Measurements from ENCODE around the gene CHRNB2.

CHRNB2 gene

DNA sequence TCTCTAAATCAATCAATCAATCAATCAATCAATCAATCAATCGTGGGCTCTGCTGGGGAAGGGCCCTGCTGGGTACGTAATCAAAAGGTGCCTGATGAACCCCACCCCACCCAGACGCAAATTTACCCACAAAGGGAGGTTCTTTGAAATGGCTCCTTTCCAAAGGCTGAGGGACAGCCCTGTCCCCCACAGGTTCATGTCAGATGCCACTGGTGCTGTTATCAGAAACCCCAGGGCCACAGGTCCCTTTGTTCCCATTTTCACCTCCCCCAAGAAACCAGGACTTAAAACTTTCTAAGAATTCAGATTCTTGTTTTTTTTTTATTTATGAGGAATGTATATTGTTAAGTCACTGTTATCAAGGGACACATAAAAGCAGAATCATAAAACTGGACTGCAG lies 14.2 kb downstream of the CHRNB2 start:
- DNase-seq, result no peak

DNA sequence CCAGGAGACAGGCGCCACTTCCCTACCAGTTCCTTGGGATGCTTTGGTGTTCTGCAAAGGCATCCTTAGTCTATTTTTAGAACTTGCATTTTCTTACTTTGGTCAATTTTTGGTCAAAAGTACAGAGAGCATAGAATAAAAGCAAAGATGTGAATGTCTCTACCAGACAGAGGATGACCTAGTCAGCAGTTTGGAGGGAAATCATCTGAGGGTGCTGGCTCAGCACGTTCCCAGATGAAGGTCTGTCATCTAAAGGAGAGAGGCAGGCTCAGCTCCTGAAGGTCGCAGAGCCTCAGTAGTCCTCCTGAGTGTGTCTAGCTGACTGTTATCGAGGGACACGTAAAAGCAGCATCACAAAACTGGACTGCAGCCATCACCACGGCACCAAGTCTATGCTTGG lies 15.3 kb downstream of the CHRNB2 start:
- no peak for DNase-seq

DNA sequence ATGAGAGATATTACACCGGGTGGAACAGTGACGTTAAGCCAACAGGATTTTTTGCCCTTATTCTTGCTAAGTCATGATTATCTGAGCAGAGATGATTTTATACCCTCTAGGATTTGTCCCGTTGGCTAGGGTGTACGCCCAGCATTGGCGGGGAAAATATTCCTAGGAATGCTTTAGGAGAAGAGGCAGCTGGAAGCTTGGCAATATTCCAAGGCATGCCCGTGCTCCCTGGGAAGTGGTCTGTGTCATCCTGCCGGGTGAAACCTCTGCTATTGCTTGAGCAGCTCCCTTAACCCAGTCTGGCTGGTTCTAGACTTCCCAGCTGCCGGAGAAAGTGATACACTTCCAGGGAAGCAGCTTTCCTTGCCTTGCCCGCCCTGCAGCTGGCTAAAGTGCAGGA lies 16.2 kb downstream of the CHRNB2 start:
- no peak for DNase-seq

DNA sequence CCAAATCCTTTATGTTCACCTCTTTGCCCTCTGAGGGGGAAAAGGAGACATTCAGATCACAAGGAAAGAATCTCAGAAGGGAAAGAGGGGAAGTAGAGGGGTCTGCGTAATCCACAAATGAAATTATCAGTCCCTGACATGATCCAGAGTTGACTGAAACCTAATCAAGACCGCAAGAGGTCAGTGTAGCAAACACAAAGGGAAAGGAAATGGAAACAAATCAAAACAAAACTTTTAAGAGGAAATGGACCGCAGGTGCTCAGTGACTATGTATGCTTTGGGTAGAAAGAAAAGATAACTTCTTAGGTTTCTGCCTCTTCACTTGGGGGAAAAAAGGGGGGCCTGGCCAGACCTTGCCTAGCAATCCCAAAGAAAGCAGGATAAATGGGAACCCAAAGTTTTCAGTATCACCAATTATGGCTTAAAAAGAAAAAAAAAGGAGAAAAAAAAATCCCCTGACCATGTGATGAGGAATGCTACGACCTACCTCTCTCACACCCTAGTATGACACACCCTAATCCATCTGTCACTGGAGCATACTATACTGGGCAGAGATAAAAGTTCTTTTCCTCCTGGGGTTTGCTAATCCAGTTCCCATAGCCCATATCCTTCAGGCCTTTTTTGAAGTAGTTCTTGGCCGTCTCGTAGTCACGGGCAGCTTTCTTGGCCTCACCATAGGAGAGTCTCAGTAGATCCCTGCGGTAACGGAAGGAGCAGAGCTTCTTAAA lies 16.9 kb downstream of the CHRNB2 start:
- DNase-seq, result no peak

DNA sequence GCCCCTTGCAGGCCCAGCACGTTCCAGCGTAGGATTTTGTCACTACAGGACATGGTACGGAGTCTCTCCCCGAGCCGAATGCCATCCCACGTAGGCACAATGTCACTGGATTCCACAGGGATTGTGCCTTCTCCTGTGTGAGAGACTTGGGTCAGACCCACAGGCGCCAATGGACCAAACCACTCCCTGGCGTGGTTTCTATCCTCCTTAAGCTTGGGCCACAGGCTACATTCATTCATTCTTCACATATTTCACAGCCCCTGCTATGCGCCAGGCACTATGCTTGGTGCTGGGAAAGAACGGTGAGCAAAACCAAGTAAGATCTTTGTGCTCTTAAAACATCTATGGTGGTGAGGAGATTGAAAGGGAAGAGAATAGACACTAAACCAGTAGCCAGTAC lies 18.7 kb downstream of the CHRNB2 start:
- DNase-seq, result no peak

DNA sequence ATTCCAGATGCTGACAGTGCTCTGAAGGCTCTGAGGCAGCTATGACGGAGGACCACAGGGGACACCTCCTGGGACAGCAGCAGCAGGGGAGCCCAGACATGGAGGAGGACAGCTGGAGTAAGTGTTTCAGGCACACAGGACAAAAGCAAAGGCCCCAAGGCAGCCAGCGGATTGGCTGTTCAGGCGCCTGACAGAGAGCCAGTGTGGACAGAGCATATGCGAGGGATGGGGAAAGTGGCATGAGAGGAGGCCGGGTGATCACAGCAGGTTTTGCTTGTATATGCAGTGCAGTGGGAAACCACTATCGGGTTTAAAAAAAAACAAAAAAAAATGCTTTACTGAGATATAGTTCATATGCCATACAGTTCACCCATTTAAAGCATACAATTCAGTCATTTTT lies 19.1 kb downstream of the CHRNB2 start:
- no peak for DNase-seq

DNA sequence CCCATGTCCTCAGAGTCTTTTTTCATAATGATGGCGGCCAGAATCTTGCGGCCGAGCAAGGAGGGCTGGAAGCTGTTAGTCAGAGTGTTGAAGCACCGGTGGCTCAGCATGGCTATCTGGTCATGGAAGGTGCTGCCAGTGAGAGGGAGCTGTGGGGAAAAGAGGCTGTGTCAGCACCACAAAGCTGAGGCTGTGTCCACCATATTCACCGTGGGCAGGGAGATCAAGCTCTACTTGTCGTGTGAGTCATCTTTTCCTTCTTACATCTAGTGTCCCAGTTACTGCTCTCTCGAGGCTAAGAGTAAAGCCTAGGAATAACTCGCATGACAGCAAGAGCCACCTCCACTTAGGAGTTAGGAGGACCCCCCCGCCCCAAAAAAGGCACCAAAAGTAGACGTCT lies 22.2 kb downstream of the CHRNB2 start:
- DNase-seq, result no peak

DNA sequence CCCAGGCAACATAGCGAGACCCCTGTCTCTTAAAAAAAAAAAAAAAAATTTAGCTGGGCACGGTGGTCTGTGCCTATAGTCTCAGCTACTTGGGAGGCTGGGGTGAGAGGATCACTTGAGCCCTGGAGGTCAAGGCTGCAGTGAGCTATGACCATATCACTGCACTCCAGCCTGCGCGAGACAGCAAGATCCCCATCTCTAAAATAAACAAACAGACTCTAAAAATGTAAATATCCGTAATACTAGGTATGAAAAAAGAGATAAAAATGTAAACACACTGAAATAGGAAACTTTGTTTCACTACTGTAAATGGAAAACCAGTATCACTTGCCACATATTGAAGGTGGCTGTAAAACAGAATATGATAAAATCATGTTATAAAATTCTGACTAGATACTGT lies 23.2 kb downstream of the CHRNB2 start:
- DNase-seq, result no peak

DNA sequence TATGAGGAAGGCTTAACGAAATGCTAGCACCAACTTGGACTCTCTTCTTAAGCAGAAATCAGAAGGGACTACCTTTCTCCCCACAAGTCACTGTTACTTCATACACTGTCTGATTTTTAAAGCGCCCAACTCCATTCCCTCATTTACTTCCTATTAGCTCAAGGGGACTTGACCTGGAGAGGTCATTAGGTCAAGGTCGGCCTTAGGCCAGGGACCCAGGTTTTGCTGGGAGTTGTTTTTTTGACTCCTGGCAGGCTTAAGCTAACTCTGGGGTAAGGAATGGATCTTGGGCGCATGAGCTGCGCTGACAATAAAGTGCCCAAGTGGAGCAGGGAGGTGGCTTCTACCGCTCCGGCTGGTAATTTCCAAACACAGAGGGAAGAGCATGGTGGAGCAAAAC lies 23.6 kb downstream of the CHRNB2 start:
- DNase-seq, result no peak

DNA sequence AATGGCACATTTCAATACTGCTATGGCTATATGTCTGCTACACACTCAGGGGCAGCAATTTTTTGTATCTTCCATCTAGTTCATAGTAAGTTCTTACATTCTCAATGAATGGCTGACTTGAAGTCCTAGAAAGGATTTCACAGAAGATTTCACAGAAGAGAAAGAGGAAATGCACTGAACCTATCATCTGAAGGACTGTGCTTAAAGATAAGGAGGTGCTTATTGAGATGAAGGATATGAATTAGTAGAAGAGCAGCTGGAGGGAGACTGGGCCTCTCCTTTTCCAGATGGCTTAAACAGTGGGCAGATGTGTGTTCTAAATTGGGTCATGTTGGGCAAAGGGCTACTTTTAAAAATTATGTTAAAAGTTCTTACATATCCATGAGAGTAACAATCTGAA lies 25.8 kb downstream of the CHRNB2 start:
- DNase-seq, result no peak

DNA sequence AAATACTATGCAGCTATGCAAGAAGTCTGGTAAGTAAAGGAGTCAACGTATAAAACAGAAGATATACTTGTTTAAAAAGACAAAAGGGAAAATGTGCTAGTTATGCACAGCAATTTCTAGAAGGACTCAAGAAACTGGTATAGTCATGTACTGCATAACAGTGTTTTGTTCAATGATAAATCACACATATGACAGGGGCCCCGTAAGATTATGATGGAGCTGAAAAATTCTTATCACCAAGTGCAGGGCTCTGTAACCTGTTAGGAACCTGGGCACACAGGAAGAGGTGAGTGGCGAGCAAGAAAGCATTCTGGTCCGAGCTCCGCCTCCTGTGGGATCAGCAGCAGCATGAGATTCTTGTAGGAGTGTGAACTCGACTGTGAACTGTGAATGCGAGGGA lies 27.2 kb downstream of the CHRNB2 start:
- DNase-seq, result no peak

DNA sequence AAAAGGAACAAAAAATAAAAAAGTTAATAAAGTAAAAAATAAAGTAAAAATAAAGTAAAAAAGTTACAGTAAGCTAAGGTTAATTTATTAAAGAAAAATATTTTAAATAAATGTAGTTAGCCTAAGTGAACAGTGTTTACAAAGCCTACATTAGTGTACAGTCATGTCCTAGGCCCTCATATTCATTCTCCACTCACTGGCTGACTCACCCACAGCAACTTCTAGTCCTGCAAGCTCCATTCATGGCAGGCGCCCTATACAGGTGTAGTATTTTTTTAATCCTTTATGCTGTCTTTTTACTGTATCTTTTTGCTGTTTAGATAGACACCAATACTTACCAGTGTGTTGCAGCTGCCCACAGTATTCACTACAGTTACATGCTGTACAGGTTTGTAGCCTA lies 28.0 kb downstream of the CHRNB2 start:
- DNase-seq, result no peak

DNA sequence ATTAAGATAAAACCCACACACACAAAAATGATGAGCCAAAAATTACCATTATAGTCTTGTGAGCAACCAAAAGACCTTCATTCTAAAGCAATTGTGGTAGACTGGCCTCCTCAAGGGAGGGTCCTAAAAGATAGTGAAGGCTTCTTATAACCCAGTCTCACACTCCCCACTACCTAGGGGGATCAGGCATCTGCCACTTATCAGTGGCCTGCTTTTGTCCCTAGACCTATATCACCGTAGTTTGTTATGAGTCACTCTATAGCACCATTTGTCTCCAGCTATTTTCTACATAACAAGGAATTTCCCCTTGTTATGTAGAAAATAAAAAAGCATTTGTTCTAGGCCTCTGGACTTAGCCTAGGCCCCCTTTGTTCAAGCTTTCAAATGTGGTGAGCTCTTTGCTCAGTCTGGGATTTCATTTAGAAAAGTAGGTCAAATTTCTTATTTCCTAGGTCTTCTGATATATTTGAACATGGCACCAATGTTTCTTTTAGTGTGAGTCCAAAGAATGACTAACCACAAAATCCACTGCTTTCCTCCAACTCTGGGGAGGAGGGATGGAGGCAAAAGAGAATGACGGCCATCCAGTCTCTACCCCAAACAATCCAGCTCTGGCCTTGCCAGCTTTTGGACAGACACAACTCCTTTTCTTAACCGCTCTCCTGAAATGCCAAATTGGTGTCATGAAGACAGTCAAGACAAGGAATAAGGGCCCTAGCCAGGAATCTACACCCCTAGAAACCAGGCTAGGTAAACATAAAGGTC lies 31.5 kb downstream of the CHRNB2 start:
- no peak for DNase-seq

DNA sequence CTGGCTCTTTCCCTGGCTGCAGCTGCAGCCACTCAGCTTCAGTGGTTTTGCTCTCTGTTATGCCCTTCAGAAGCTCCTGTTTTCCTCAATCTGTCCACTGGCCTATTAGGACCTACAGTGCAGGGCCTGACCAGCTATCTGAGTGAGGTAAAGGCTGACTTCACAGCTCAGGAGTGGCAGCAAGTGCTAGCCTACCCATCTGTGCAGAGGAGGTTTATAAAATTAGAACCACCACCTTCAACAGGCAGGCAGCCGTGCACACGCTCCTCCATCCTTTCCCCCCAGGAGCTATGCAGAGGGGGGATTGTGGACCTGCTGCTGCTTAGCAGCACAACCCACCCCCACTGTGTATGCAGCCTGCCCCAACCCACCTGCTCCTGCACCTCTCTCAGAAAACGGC lies 32.1 kb downstream of the CHRNB2 start:
- DNase-seq, result no peak

DNA sequence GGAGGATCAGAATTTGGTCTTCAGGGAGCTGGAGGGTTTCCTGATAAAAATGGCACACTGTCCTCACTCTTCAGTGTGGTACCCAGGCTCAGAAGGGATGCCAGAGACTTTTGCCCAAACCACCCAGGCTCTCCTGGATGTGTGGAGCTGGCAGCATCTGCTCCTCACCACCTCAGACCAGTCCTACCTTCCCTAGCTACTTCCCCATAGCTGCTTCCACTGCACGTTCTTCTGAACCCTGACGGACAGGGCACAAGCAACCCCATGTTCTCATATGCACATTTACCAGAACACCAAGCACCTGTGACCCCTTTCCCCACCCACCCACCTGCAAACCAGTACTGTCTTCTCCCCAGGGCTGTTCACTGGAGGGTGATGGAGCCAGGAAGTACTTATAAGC lies 35.7 kb downstream of the CHRNB2 start:
- no peak for DNase-seq

DNA sequence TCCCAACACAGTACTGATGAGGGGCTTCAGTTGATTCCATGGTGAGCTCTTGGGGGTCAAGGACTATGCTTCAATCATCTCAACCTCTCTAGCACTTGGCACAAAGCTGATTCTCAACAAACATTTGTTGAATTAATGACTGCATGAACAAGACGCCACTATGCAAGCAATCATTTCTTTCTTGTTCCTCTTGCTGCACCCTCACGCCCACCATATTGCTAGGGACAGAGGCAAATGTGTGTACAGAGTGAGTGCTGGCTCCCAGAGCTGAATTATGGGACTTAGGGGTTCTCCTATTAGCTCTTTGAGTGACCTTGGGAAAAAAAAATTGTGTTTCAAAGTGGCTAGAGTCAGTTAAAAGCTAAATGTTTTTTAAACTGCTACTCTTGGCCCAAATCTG lies 38.0 kb downstream of the CHRNB2 start:
- no peak for DNase-seq

DNA sequence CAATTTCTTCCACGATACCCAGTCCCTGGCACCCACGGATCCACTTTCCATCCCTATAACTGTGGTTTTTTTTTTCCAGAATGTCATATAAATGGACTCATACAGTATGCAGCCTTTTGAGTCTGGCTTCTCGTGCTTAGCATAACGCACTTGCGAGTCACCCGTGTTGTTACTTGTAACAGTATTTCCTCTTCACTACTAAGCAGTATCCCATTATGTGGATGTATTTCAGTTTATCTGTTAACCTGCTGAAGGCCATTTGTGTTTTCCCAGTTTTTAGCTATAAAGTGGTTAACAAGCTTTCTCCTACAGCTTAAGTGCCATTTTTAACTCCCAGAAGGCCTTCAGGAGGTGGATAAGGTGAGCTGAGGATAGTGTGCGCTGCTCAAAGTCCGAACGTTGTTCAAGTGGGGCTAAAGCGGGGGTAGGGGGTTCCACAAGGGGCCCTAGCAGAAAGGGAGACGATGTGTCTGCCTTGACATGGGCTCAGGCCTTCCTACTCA lies 39.6 kb downstream of the CHRNB2 start:
- no peak for DNase-seq

DNA sequence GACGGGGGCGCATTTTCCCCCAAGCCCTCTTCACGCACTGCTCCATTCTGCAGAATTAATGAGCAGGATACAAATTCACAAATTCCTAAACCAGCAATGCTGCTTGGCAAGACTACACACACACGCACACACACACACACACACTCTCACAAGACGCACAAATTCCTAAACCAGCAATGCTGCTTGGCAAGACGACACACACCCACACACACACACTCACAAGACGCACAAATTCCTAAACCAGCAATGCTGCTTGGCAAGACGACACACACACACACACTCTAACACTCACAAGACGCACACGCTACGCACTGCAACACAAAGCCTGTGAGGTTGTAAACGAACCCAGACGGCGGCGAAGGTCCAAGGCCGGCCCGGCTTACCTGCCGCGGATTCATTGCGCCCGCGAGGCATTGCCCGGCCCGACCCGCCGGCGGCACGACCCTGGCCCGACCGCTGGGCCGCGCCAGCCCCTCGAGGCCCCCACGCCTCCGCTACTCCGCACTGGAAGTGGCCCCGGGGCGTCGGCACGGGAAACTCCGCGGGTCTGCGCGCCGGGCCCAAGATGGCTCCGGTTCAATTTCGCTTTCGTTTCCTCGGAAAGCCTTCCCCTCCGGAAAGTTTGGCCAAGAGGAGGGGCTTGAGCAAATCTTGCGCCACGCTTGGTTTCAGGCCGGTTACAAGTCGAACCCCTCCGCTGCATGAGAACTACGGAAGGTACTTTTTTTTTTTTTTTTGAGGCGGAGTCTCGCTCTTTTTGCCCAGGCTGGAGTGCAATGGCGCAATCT lies 40.2 kb downstream of the CHRNB2 start, which contains the start of gene ADAR:
TSS of gene ADAR (minus strand) at position 578 of the 788 bp plus-strand sequence. CDS start at position 398, 180 bp downstream.
- DNase-seq, result peak; percentile 74 to 92 (median 89)

DNA sequence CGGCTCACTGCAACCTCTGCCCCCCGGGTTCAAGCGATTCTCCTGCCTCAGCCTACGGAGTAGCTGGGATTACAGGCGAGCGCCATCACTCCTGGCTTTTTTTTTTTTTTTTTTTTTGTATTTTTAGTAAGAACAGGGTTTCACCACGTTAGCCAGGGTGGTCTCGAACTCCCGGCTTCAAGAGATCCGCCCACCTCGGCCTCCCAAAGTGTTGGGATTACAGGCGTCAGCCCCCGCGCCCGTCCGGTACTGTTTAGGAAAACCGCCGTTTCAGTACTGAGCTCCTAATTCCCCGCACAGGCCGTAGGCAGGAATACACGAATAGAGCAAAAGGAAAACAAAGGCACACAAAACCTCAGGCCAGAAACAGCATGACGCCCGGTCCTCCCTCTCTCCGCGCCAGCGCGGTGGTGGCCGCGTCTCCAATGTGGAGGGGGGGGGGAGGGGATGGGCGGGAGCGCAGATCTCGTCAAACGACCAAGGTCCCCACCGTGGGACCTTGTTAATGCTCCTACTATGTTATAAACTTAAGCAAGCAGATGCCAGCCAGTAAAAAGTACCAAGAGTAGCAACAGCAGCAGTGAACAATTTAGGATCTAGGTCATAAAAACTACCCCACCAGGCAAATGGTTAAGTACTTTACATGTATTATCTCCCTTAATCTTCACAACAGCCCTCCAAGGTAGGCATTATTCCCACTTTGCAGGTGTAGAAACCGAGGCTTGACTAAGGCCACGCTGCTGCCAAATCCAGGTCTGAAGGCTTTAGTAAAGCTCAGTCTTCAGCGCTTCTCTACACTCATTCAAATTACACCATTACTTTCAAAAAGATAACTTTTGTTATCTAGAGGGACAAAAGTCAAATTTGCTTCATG lies 41.1 kb downstream of the CHRNB2 start:
- DNase-seq, result peak in 5 of 6 experiments; percentile 29 to 65 (median 46)

DNA sequence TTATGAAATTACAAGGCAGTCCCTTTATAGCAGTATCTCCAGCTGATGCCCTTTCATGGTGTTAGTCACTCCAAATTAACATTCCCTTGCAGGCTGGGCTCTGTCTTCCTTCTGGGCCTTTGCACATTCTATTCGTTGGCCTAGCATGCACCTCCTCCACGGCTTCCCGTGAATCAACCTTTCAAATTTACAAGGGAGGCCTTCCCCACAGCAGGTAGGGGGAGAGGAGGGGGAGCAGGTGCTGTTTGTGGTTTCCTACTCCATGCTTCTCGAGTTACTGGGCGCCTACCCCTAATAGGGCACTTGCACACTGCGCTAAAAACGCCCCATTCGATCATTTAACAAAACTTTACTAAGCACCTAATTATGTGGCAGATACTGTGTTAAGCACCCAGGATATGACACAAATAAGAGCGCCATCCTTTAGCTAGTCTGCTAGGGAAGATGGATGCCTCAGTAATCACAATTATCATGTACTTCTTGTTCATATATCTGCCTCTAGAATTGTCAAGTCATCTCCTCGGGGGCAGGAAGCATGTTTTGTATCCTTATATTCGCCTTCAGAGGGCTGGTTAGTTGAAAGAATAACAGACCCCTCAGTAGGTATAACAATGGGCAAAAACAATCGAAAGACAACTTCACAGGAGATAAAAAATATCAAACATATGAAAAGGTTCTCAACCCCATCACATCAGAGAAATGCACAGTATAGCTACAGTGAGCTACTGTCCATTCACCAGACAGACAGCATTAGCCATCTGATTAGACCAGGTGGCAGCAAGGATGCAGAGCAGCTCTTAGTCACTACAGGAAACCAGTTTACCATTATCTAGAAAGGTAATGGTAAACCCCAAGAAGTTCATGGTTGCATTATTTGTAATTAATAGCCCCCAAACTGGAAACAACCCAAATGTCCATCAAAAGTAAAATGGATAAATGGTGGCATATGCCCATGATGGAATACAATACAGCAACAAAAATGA lies 42.1 kb downstream of the CHRNB2 start:
- peak; percentile 11 to 65 (median 50) for DNase-seq
